ENCODE results near the gene STPG3. TPM values are rescaled to one million over a fixed set of nuclear protein-coding genes. Genes with fewer than 3 reads are reported as not detected.

Gene STPG3
- total RNA-seq, 1 donor from 2014 or later: not detected

- TF ChIP-seq POLR2A (IDR thresholded peaks at IDR 0.05) (no peak), POLR2AphosphoS5 (IDR thresholded peaks at IDR 0.05; ENCODE audit: insufficient read depth in 1 of 2, low read depth in 1 of 2) (peak in 1 of 2 donors; percentile 24)
- Histone ChIP-seq H3K36me3 (no peaks in the 10 kb centered on the region), H3K27me3 (peaks cover 8% of the 10 kb centered on the region), H3K9me3 (no peaks in the 10 kb centered on the region), H3K27ac (peak overlapping the region; percentile 51), H3K4me3 (peak overlapping the region in 1 of 2 donors; percentile 53), H3K4me1 (peaks cover 55% of the 10 kb centered on the region)
- intact Hi-C loops (cut with DNase I): loop anchor here (5.0 kb wide), 1 partner anchor 109 kb away; no protein-coding TSS in a partner anchor
- DNase-seq (ENCODE audit: extremely low spot score in 2 of 2): no peak
Observed at GRCh38 chr9:137298401-137299202, 47.5 kb downstream of the STPG3 start.

GRCh38 chr9:137299203-137299565 is 48.1 kb downstream of the STPG3 start:
- no peak for DNase-seq (ENCODE audit: extremely low spot score in 2 of 2)
- Histone ChIP-seq H3K27ac (peak overlapping the region; percentile 51), H3K36me3 (no peaks in the 10 kb centered on the region), H3K4me1 (peaks cover 61% of the 10 kb centered on the region), H3K4me3 (peak overlapping the region in 1 of 2 donors; percentile 53), H3K9me3 (no peaks in the 10 kb centered on the region), H3K27me3 (peaks cover 8% of the 10 kb centered on the region)
- TF ChIP-seq POLR2A (IDR thresholded peaks at IDR 0.05): no peak
- no peak for TF ChIP-seq POLR2AphosphoS5 (IDR thresholded peaks at IDR 0.05; ENCODE audit: insufficient read depth in 1 of 2, low read depth in 1 of 2)
- no peak for TF ChIP-seq CTCF (IDR thresholded peaks at IDR 0.05)
- intact Hi-C loops (cut with DNase I): loop anchor here (5.0 kb wide), 1 partner anchor 108 kb away; no protein-coding TSS in a partner anchor

GRCh38 chr9:137299938-137300337 is 48.9 kb downstream of the STPG3 start:
- H3K4me1 ChIP-seq: peaks cover 66% of the 10 kb centered on the region

GRCh38 chr9:137300567-137301080 is 49.5 kb downstream of the STPG3 start:
- TF ChIP-seq POLR2AphosphoS5 (IDR thresholded peaks at IDR 0.05; ENCODE audit: insufficient read depth in 1 of 2, low read depth in 1 of 2): no peak
- no peak for TF ChIP-seq POLR2A (IDR thresholded peaks at IDR 0.05)
- no peak for TF ChIP-seq CTCF (IDR thresholded peaks at IDR 0.05)
- Histone ChIP-seq H3K4me1 (peaks cover 70% of the 10 kb centered on the region), H3K9me3 (no peaks in the 10 kb centered on the region), H3K4me3 (peak overlapping the region; percentile 34 to 53), H3K27me3 (peaks cover 8% of the 10 kb centered on the region), H3K36me3 (no peaks in the 10 kb centered on the region), H3K27ac (peak overlapping the region; percentile 62)
- no peak for DNase-seq (ENCODE audit: extremely low spot score in 2 of 2)
- intact Hi-C loops (cut with DNase I): no loop called here

More at GRCh38 chr9:137299938-137300337, 48.9 kb downstream of the STPG3 start:
- Histone ChIP-seq H3K27ac (peak overlapping the region; percentile 62), H3K27me3 (peaks cover 8% of the 10 kb centered on the region), H3K4me3 (peak overlapping the region in 1 of 2 donors; percentile 53), H3K9me3 (no peaks in the 10 kb centered on the region), H3K36me3 (no peaks in the 10 kb centered on the region)
- intact Hi-C loops (cut with DNase I): loop anchor here (5.0 kb wide), 1 partner anchor 107 kb away; no protein-coding TSS in a partner anchor
- DNase-seq (ENCODE audit: extremely low spot score in 2 of 2): no peak
- TF ChIP-seq CTCF (IDR thresholded peaks at IDR 0.05): no peak
- peak in 1 of 2 donors; percentile 15 for TF ChIP-seq POLR2AphosphoS5 (IDR thresholded peaks at IDR 0.05; ENCODE audit: insufficient read depth in 1 of 2, low read depth in 1 of 2)

- peak overlapping the region; percentile 62 for H3K27ac ChIP-seq
- peaks cover 77% of the 10 kb centered on the region for H3K4me1 ChIP-seq
- intact Hi-C loops (cut with DNase I): no loop called here
- peak overlapping the region; percentile 34 to 53 for H3K4me3 ChIP-seq
- H3K27me3 ChIP-seq: peaks cover 8% of the 10 kb centered on the region
- no peak for DNase-seq (ENCODE audit: extremely low spot score in 2 of 2)
- H3K36me3 ChIP-seq: no peaks in the 10 kb centered on the region
- H3K9me3 ChIP-seq: no peaks in the 10 kb centered on the region
- TF ChIP-seq POLR2A (IDR thresholded peaks at IDR 0.05) (peak in 1 of 2 donors; percentile 6), CTCF (IDR thresholded peaks at IDR 0.05) (no peak), POLR2AphosphoS5 (IDR thresholded peaks at IDR 0.05; ENCODE audit: insufficient read depth in 1 of 2, low read depth in 1 of 2) (no peak)
Observed at GRCh38 chr9:137301081-137301947, 50.2 kb downstream of the STPG3 start.

Data from vagina (tissue), 2 donors.